OCI-LY7 (cell line): Measurements from ENCODE around the gene MAPRE2.

ENCODE experiments used
- CTCF ChIP-seq: fragments of 200-600 bp; sonication (generic); conservative IDR thresholded peaks from 2 replicates; pipeline ENCODE4 v1.5.1; 2014; ENCODE audit warnings: mild to moderate bottlenecking, antibody characterized with exemption, low read length, moderate library complexity, mixed read lengths
- EZH2phosphoT487 ChIP-seq: fragments of 200-600 bp; sonication (generic); IDR thresholded peaks from 2 replicates; pipeline ENCODE4 v1.6.1; 2018; ENCODE audit warnings: low read depth, borderline replicate concordance, mild to moderate bottlenecking, mixed run types, antibody characterized with exemption, low read length, moderate library complexity, mixed read lengths

- no peak for TF ChIP-seq CTCF
- TF ChIP-seq EZH2phosphoT487: no peak
Measured at GRCh38 chr18:35028536-35028935, 12.7 kb upstream of the MAPRE2 start.
